Measurements from ENCODE around the gene SLAMF9.

DNA sequence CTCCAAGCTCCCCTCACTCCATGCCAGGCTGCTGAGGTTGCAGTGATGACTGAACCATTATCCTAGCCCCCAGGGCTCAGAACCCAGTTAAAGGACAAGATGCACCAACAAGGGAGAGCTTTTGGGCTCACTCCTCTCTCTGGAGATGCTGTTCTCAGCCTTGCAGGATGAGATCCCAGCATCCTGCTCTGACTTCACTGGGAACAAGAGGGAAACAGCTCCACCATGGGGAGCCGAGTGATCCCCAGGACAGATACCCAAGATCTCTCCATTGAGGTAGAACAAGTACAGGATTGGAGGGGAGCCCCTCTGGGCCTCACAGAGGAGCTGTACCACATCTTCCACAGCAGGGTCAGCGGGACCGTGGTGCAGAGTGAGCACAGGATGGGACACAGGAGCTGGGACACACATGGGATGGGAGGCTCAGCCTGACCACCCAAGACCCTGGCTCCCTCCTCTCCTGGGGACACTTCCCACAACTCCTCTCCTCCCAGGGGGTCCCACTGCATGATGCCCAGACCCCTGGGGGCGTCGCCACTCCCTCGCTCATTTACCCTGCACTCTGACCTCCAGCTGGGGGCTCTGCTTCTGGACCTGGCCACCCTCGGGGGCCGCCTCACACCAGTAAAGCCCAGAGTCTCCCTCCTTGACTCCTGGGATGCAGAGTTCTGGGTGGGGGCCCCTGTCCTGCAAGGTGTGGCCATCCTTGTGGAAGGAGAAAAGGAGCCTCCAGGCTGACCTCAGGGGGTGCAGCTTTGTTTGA, 18.6 kb upstream of the SLAMF9 start:
- TF ChIP-seq, protein P1, sequence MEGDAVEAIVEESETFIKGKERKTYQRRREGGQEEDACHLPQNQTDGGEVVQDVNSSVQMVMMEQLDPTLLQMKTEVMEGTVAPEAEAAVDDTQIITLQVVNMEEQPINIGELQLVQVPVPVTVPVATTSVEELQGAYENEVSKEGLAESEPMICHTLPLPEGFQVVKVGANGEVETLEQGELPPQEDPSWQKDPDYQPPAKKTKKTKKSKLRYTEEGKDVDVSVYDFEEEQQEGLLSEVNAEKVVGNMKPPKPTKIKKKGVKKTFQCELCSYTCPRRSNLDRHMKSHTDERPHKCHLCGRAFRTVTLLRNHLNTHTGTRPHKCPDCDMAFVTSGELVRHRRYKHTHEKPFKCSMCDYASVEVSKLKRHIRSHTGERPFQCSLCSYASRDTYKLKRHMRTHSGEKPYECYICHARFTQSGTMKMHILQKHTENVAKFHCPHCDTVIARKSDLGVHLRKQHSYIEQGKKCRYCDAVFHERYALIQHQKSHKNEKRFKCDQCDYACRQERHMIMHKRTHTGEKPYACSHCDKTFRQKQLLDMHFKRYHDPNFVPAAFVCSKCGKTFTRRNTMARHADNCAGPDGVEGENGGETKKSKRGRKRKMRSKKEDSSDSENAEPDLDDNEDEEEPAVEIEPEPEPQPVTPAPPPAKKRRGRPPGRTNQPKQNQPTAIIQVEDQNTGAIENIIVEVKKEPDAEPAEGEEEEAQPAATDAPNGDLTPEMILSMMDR (optimal IDR thresholded peaks at IDR 0.05 in 1 of 3, IDR thresholded peaks at IDR 0.05 in 1 of 3, conservative IDR thresholded peaks at IDR 0.05 in 1 of 3; ENCODE audit: extremely low read depth in 1 of 3, insufficient read depth in 2 of 3, low read length in 3 of 3) = no peak
- no peak for TF ChIP-seq EZH2 (IDR thresholded peaks at IDR 0.05; ENCODE audit: low read length)
